Pons (tissue), 1 donor: ENCODE results near the gene DSC3.
"Not testable (repeated sequence)": the region's sequence is repeated elsewhere in the genome, so short reads cannot be mapped to it uniquely, and the experiment has no call there.

Source experiments
- DNase-seq: peaks from one replicate; pipeline ENCODE4 v3.0.0-alpha.2; 2016; ENCODE audit warnings: low spot score

The DSC3 gene

GRCh38 chr18:31041271-31042083 is 1.1 kb downstream of the DSC3 start:
- DNase-seq: no peak

- DNase-seq: no peak
These were observed 1.8 kb downstream of the DSC3 start for GRCh38 chr18:31040686-31041270.

GRCh38 chr18:31039426-31039825 is 3.1 kb downstream of the DSC3 start:
- no peak for DNase-seq

- not testable (repeated sequence) for DNase-seq
These were observed 4.9 kb downstream of the DSC3 start for GRCh38 chr18:31037686-31038085.

- DNase-seq: no peak
These were observed 8.0 kb downstream of the DSC3 start for GRCh38 chr18:31034541-31034940.

- DNase-seq: no peak
These were observed 11.8 kb downstream of the DSC3 start for GRCh38 chr18:31030574-31031278.

- no peak for DNase-seq
These were observed 26.7 kb downstream of the DSC3 start for GRCh38 chr18:31015715-31016434.

- not testable (repeated sequence) for DNase-seq
These were observed 31.1 kb downstream of the DSC3 start for GRCh38 chr18:31011455-31011854.

- DNase-seq: no peak
These were observed 31.9 kb downstream of the DSC3 start for GRCh38 chr18:31010601-31011000.

GRCh38 chr18:30999887-31000628 is 42.5 kb downstream of the DSC3 start:
- DNase-seq: no peak

GRCh38 chr18:30999186-30999585 is 43.4 kb downstream of the DSC3 start:
- peak; percentile 12 for DNase-seq

- DNase-seq: no peak
These were observed 45.3 kb downstream of the DSC3 start for GRCh38 chr18:30997223-30997622.

GRCh38 chr18:30992231-30992630 is 50.3 kb downstream of the DSC3 start:
- no peak for DNase-seq

GRCh38 chr18:30991397-30991796 is 51.1 kb downstream of the DSC3 start:
- no peak for DNase-seq

GRCh38 chr18:30989141-30989540 is 53.4 kb downstream of the DSC3 start:
- no peak for DNase-seq

- no peak for DNase-seq
These were observed 54.1 kb downstream of the DSC3 start for GRCh38 chr18:30988440-30988839.

- DNase-seq: no peak
These were observed 54.9 kb downstream of the DSC3 start for GRCh38 chr18:30987467-30988241.

- no peak for DNase-seq
These were observed 56.8 kb downstream of the DSC3 start for GRCh38 chr18:30985753-30986152.

GRCh38 chr18:30982285-30982992 is 60.1 kb downstream of the DSC3 start:
- DNase-seq: no peak

- DNase-seq: not testable (repeated sequence)
These were observed 64.5 kb downstream of the DSC3 start for GRCh38 chr18:30978091-30978490.
